ENCODE measurements around the gene P4HB. TPM values are rescaled to one million over a fixed set of nuclear protein-coding genes. Genes with fewer than 3 reads are reported as not detected.

Gene P4HB
- 792 and 837 TPM in 2 replicates for total RNA-seq
- long read RNA-seq, transcript P4HB-215 (3 exons, 493 nt): minor isoform, 6 of 2,215 reads
- long read RNA-seq, transcript P4HB-210 (5 exons, 765 nt): minor isoform, 12 of 2,215 reads
- long read RNA-seq, transcript P4HB-201 (11 exons, 2,603 nt): major isoform, 2,031 of 2,215 reads
- long read RNA-seq, partial matches to known transcripts: 116 of 2,215 reads
- long read RNA-seq, other reads (novel, unspliced or antisense): 43 of 2,215 reads

DNA sequence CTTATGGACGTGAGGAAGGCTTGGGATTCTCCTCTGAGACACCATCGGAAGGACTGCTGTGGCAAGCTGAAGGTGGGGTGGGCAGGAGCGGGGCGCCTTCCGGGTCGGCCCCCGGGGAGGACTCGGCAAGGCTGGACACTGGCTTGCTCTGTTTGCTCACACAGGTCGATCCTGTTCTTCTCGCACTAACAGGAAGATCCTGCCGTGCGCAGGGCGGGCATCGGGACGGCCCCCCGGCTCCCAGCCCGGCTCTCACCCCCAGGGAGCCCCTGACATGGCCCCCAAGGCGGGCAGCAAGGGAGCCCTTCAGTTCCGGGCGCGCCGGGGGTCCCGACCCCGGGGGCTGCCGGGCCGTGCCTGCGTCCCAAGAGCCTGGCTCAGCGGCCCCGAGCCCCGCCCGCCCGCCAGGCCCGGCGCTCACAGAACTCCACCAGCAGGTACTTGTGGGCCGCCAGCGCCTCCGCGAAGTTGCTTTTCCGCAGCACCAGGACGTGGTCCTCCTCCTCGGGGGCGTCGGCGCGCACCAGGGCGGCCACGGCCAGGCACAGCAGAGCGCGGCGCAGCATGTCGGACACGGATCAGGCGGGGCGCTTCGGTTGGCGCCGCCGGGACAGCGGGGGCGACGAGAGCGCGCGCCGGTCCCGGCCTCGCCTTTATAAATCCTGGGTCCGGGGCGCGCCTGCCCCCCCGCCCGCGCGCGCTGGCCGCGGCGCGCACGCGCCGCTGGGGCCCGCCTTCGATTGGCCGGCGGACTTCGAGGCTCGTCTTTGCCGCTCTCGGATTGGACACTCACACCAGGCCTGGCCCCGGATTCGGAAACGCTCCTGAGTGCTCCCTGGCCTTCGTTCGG is at the start of gene P4HB:
TSS of gene P4HB (minus strand) at position 630 of the 850 bp plus-strand sequence. CDS start at position 566, 64 bp downstream.
- Mint-ChIP-seq H3K4me3 (ENCODE audit: unreplicated experiment) (peak within 1 kb of the TSS; percentile 93), H3K4me1 (ENCODE audit: unreplicated experiment) (peaks cover 42% of the 10 kb centered on the region), H3K27ac (ENCODE audit: unreplicated experiment) (peak within 1 kb of the TSS; percentile 93), H3K27me3 (ENCODE audit: unreplicated experiment) (no peaks in the 10 kb centered on the region), H3K36me3 (ENCODE audit: unreplicated experiment) (peaks cover 19% of the 10 kb centered on the region), H3K9me3 (ENCODE audit: unreplicated experiment) (no peaks in the 10 kb centered on the region)
- no peak for DNase-seq (ENCODE audit: extremely low spot score, unreplicated experiment)
- TF ChIP-seq, protein P1, sequence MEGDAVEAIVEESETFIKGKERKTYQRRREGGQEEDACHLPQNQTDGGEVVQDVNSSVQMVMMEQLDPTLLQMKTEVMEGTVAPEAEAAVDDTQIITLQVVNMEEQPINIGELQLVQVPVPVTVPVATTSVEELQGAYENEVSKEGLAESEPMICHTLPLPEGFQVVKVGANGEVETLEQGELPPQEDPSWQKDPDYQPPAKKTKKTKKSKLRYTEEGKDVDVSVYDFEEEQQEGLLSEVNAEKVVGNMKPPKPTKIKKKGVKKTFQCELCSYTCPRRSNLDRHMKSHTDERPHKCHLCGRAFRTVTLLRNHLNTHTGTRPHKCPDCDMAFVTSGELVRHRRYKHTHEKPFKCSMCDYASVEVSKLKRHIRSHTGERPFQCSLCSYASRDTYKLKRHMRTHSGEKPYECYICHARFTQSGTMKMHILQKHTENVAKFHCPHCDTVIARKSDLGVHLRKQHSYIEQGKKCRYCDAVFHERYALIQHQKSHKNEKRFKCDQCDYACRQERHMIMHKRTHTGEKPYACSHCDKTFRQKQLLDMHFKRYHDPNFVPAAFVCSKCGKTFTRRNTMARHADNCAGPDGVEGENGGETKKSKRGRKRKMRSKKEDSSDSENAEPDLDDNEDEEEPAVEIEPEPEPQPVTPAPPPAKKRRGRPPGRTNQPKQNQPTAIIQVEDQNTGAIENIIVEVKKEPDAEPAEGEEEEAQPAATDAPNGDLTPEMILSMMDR (IDR thresholded peaks at IDR 0.05): no peak

DNA sequence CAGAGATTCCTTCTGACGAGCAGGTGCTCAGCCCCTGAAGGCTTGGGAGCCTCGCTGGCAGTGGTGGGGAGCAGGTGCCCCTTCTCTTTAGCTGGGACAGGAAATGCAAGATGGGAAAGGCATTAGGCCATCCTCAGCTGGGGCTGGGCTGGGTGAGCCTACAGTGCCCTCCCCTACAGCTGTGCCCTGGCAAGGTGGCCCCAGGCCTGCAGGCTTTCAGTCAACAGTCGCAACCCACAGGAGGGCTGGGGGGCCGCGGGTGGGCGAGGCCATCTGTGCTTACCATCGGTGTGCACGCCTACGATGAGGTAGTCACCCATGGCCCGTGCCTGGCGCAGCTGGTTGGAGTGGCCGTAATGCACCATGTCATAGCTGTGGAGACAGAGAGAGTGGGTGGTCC is 48.9 kb upstream of the P4HB start:
- no peak for DNase-seq (ENCODE audit: extremely low spot score, unreplicated experiment)
- Mint-ChIP-seq H3K27ac (ENCODE audit: unreplicated experiment) (no peak overlapping the region), H3K27me3 (ENCODE audit: unreplicated experiment) (no peaks in the 10 kb centered on the region), H3K9me3 (ENCODE audit: unreplicated experiment) (no peaks in the 10 kb centered on the region), H3K36me3 (ENCODE audit: unreplicated experiment) (peaks cover 14% of the 10 kb centered on the region), H3K4me3 (ENCODE audit: unreplicated experiment) (no peak overlapping the region), H3K4me1 (ENCODE audit: unreplicated experiment) (peaks cover 9% of the 10 kb centered on the region)
- TF ChIP-seq, protein P1 (IDR thresholded peaks at IDR 0.05): no peak

DNA sequence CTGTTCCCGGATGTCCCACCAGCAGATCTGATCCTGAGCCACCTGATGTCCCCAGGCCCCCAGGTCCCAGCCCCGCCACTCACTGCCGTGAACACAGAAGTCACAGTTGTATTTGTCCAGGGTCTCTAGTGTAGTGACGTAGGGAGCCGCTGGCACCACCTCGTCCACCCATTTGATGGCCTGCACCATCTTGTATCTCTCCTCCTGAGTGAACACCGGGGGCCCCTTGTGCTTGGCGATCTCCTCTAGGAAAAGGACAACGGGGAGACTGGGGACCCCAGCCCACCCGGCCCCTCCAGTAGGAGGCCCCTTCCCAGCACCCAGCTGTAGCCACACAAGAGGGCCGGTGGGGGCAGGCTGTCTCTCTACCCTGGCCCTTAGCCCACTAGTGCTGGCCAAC is 48.5 kb upstream of the P4HB start:
- Mint-ChIP-seq H3K27me3 (ENCODE audit: unreplicated experiment) (no peaks in the 10 kb centered on the region), H3K4me1 (ENCODE audit: unreplicated experiment) (peaks cover 9% of the 10 kb centered on the region), H3K4me3 (ENCODE audit: unreplicated experiment) (no peak overlapping the region), H3K9me3 (ENCODE audit: unreplicated experiment) (no peaks in the 10 kb centered on the region), H3K36me3 (ENCODE audit: unreplicated experiment) (peaks cover 17% of the 10 kb centered on the region), H3K27ac (ENCODE audit: unreplicated experiment) (no peak overlapping the region)
- no peak for DNase-seq (ENCODE audit: extremely low spot score, unreplicated experiment)
- TF ChIP-seq, protein P1 (IDR thresholded peaks at IDR 0.05): no peak

DNA sequence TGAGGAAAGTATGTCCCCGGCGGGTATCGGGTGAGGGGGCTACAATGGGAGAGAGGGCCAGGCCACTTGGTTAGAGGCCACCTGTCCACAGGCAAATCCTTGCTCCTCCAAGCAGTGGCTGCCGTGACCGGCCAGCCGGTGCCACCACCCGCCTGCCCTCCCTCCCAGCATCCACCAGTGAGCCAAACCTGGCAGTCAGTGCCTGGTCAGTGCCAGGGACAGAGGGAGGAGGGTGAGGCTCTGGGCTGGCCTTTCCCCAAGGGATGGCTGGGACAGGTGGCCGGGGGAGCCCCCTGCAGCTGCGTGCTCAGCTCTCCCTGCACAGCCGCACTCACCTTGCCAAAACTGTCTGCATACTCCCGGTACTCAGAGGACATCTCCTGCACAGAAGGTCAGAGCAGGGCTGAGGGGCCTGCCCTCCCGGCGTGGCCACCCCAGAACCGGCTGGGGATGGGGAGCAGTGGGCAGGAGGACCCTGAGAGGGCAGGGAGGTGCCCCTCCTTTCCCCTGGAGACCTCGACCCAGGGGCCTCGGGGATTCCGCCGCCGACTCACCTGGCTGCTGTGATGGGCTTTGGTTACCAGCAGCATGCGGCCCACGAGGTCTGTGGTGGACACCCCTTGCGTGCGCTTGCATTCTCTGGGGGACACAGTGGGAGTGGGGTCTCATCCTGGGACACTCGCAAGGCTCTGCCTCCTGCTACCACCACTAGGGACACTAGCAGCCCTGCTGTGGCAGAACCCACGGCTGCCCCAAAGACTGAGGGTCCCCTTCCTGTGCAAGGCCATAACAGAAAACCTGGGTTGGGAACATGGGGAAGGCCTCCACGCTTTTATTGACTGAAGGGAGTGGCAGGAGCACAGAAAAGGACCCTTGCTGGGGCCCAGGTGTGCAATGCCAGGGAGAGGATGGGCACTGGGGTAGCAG is 47.1 kb upstream of the P4HB start:
- Mint-ChIP-seq H3K27ac (ENCODE audit: unreplicated experiment) (no peak overlapping the region), H3K27me3 (ENCODE audit: unreplicated experiment) (no peaks in the 10 kb centered on the region), H3K9me3 (ENCODE audit: unreplicated experiment) (no peaks in the 10 kb centered on the region), H3K4me1 (ENCODE audit: unreplicated experiment) (peaks cover 9% of the 10 kb centered on the region), H3K36me3 (ENCODE audit: unreplicated experiment) (peaks cover 8% of the 10 kb centered on the region), H3K4me3 (ENCODE audit: unreplicated experiment) (no peak overlapping the region)
- TF ChIP-seq, protein P1 (IDR thresholded peaks at IDR 0.05): no peak
- no peak for DNase-seq (ENCODE audit: extremely low spot score, unreplicated experiment)
